GM19452 (cell line): ENCODE data around the gene PDSS2.
A peak's percentile ranks its signal among the peaks of the same experiment; 100 is the strongest.
"Not testable (repeated sequence)": the region's sequence is repeated elsewhere in the genome, so short reads cannot be mapped to it uniquely, and the experiment has no call there.

Experiments
- ATAC-seq: cut with Tn5 transposase; IDR thresholded peaks from one replicate; pipeline ENCODE4 v1.9.1; 2021; ENCODE audit not compliant: unreplicated experiment

PDSS2 gene

GRCh38 chr6:107123501-107123900 is 335.9 kb downstream of the PDSS2 start:
- ATAC-seq, result no peak

GRCh38 chr6:107122748-107123147 is 336.6 kb downstream of the PDSS2 start:
- no peak for ATAC-seq

- no peak for ATAC-seq
These were observed 337.3 kb downstream of the PDSS2 start for GRCh38 chr6:107121964-107122495.

- no peak for ATAC-seq
These were observed 338.1 kb downstream of the PDSS2 start for GRCh38 chr6:107121266-107121665.

GRCh38 chr6:107120404-107120803 is 339.0 kb downstream of the PDSS2 start:
- no peak for ATAC-seq

- no peak for ATAC-seq
These were observed 340.4 kb downstream of the PDSS2 start for GRCh38 chr6:107118976-107119375.

- not testable (repeated sequence) for ATAC-seq
These were observed 340.8 kb downstream of the PDSS2 start for GRCh38 chr6:107118540-107118939.

- ATAC-seq, result no peak
These were observed 342.4 kb downstream of the PDSS2 start for GRCh38 chr6:107116931-107117330.

- no peak for ATAC-seq
These were observed 343.0 kb downstream of the PDSS2 start for GRCh38 chr6:107116328-107116892.

- no peak for ATAC-seq
These were observed 343.6 kb downstream of the PDSS2 start for GRCh38 chr6:107115695-107116327.

GRCh38 chr6:107114926-107115694 is 344.3 kb downstream of the PDSS2 start, which contains the start of gene BEND3:
TSS of gene BEND3 (minus strand) at chr6:107115515. CDS start at chr6:107099285, 16,230 bp downstream.
- peak; percentile 24 for ATAC-seq

GRCh38 chr6:107114213-107114925 is 345.0 kb downstream of the PDSS2 start:
- ATAC-seq, result peak; percentile 66

- no peak for ATAC-seq
These were observed 349.2 kb downstream of the PDSS2 start for GRCh38 chr6:107110200-107110599.

- no peak for ATAC-seq
These were observed 351.0 kb downstream of the PDSS2 start for GRCh38 chr6:107108201-107108890.

- no peak for ATAC-seq
These were observed 351.6 kb downstream of the PDSS2 start for GRCh38 chr6:107107791-107108190.

GRCh38 chr6:107106165-107106564 is 353.2 kb downstream of the PDSS2 start:
- ATAC-seq, result no peak

- ATAC-seq, result no peak
These were observed 353.8 kb downstream of the PDSS2 start for GRCh38 chr6:107105511-107106116.

- no peak for ATAC-seq
These were observed 356.3 kb downstream of the PDSS2 start for GRCh38 chr6:107103082-107103481.
